ENCODE measurements around the gene CHD6.

- TF ChIP-seq CTCF (IDR thresholded peaks at IDR 0.05) (no peak), POLR2A (IDR thresholded peaks at IDR 0.05) (no peak)
Observed at GRCh38 chr20:41621421-41621820, 3.2 kb upstream of the CHD6 start.

Data from adrenal gland (tissue), 5 donors.